SJSA1 (cell line): ENCODE measurements around the gene PCNA. TPM values are rescaled to one million over a fixed set of nuclear protein-coding genes. Genes with fewer than 3 reads are reported as not detected.
"Not testable (repeated sequence)": the region's sequence is repeated elsewhere in the genome, so short reads cannot be mapped to it uniquely, and the experiment has no call there.

Experiments used
- DNase-seq, 2 experiments: peaks; one replicate each; pipeline ENCODE4 v3.0.0-alpha.2; 2015 to 2020; ENCODE audit warnings: low spot score in 2 of 2, low read depth in 1 of 2
- H3K27ac ChIP-seq: fragments of 250-450 bp; sonication (Bioruptor Pico); 2 replicates; pipeline ENCODE4 v1.5.1; 2020; ENCODE audit warnings: mild to moderate bottlenecking, moderate library complexity
- H3K27me3 ChIP-seq: fragments of 250-450 bp; sonication (Bioruptor Pico); replicated peaks from 2 replicates; pipeline ENCODE4 v1.5.1; 2020; ENCODE audit warnings: mild to moderate bottlenecking, moderate library complexity
- H3K36me3 ChIP-seq: fragments of 250-450 bp; sonication (Bioruptor Pico); 2 replicates; pipeline ENCODE4 v1.5.1; 2020; ENCODE audit warnings: mild to moderate bottlenecking
- H3K4me1 ChIP-seq: fragments of 250-450 bp; sonication (Bioruptor Pico); replicated peaks from 2 replicates; pipeline ENCODE4 v1.6.1; 2021; ENCODE audit warnings: mild to moderate bottlenecking
- H3K4me3 ChIP-seq: fragments of 250-450 bp; sonication (Bioruptor Pico); 2 replicates; pipeline ENCODE4 v1.5.1; 2020; ENCODE audit warnings: mild to moderate bottlenecking
- H3K9me3 ChIP-seq: fragments of 250-450 bp; sonication (Bioruptor Pico); replicated peaks from 2 replicates; pipeline ENCODE4 v1.5.1; 2020; ENCODE audit warnings: mild to moderate bottlenecking
- total RNA-seq: library from RNA; depleted of rRNA; stranded (reverse); fragments of >200 nt; shearing (Covaris generic); gene quantifications from 2 replicates; pipeline ENCODE4 v1.2.3, GENCODE V29; 2014

PCNA gene
- total RNA-seq, 1 experiment from 2014 or later = 391 TPM

DNA sequence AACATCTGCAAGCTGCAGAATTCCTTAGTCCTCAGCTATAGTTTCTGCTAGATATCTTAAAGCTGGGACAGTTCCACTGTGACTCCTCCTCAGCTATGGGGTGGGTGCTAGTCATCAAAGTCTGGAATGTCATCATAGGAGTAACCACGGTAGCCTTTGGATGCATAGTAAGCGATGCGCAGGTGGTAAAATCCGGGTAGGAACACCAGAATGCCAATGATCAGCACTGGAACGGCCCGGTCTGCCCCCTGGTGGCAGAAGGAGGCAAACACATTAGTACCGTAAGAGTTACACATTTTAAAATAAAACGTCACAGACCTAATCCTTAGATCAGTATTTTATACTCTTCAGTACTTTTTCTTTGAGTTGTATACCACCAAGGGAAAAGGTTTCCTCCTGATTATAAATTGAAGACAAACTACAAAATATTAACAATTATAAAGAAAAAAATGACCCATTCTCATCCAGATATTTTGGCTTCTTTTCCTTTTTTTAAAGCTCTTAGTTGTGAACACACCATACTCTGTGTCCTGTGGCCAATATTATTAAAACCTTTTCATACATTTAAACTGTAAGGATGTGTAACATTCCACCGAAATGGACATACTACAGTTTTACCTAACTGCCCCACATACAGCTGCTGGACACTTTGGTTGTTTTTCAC is 18.9 kb downstream of the PCNA start:
- H3K27me3 ChIP-seq = no peaks in the 10 kb centered on the region; the same call in 1 of the 2 replicates
- peak; percentile 27 to 60 for DNase-seq
- H3K4me1 ChIP-seq = no peaks in the 10 kb centered on the region
- no peak overlapping the region for H3K4me3 ChIP-seq
- H3K36me3 ChIP-seq = peaks cover 76% of the 10 kb centered on the region
- no peaks in the 10 kb centered on the region for H3K9me3 ChIP-seq
- H3K27ac ChIP-seq = no peak overlapping the region

DNA sequence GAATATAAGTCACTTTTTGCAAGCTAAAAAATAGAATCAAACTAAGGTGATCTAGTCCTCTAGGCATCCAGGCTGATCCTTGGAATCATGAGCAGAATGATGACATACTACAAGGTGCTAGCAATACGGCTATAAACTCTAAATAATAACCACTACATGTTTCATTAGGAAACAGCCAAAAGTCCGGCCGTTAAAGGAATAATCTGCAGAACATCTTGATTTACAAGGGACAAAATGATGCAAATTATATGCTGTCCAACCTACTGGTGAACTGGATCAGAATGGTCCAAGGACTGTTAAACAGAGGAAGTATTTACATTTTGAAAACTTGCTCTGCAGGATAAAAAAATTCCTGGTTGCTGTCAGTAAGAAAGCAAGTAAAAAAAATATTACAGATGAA is 19.8 kb downstream of the PCNA start:
- H3K36me3 ChIP-seq = peaks cover 69% of the 10 kb centered on the region
- not testable (repeated sequence) for H3K4me3 ChIP-seq, H3K4me1 ChIP-seq, H3K27ac ChIP-seq, H3K27me3 ChIP-seq, H3K9me3 ChIP-seq, DNase-seq

- H3K9me3 ChIP-seq, H3K4me3 ChIP-seq, DNase-seq, H3K27ac ChIP-seq, H3K27me3 ChIP-seq, H3K4me1 ChIP-seq: not testable (repeated sequence)
- H3K36me3 ChIP-seq = peaks cover 60% of the 10 kb centered on the region
Observed at GRCh38 chr20:5099009-5099408, 20.7 kb downstream of the PCNA start.

DNA sequence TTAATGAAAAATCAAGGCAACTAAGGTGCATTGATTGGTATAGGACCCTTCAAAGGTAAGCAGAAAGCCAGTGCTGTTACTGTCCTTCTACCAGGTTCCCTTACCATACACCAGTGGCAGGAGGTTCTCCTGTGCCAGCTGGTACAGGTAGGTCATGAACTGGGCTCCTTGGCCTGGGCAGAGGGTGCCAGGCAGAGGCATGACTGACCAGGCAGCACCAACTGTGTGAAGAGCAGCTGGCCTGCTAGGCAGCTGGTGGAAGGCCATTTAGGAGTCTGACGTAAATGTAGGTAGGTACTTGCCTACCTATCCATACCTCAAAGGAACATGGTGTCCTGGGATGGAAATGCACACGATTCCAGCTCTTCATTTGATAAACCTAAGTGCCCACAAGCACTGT is 23.3 kb downstream of the PCNA start:
- Histone ChIP-seq H3K4me1 (no peaks in the 10 kb centered on the region), H3K36me3 (peaks cover 50% of the 10 kb centered on the region), H3K27me3 (no peaks in the 10 kb centered on the region; the same call in 1 of the 2 replicates), H3K9me3 (no peaks in the 10 kb centered on the region), H3K4me3 (no peak overlapping the region), H3K27ac (no peak overlapping the region)
- no peak for DNase-seq

- Histone ChIP-seq H3K9me3 (no peaks in the 10 kb centered on the region), H3K4me1 (no peaks in the 10 kb centered on the region), H3K27ac (no peak overlapping the region), H3K36me3 (peaks cover 44% of the 10 kb centered on the region), H3K27me3 (no peaks in the 10 kb centered on the region; the same call in 1 of the 2 replicates), H3K4me3 (no peak overlapping the region)
- DNase-seq = no peak
Observed at GRCh38 chr20:5095931-5096330, 23.8 kb downstream of the PCNA start.

GRCh38 chr20:5095454-5095853 is 24.3 kb downstream of the PCNA start:
- H3K36me3 ChIP-seq = peaks cover 40% of the 10 kb centered on the region
- no peaks in the 10 kb centered on the region for H3K9me3 ChIP-seq
- no peaks in the 10 kb centered on the region; the same call in 1 of the 2 replicates for H3K27me3 ChIP-seq
- no peak for DNase-seq
- H3K4me3 ChIP-seq = no peak overlapping the region
- H3K4me1 ChIP-seq = no peaks in the 10 kb centered on the region
- H3K27ac ChIP-seq = no peak overlapping the region

DNA sequence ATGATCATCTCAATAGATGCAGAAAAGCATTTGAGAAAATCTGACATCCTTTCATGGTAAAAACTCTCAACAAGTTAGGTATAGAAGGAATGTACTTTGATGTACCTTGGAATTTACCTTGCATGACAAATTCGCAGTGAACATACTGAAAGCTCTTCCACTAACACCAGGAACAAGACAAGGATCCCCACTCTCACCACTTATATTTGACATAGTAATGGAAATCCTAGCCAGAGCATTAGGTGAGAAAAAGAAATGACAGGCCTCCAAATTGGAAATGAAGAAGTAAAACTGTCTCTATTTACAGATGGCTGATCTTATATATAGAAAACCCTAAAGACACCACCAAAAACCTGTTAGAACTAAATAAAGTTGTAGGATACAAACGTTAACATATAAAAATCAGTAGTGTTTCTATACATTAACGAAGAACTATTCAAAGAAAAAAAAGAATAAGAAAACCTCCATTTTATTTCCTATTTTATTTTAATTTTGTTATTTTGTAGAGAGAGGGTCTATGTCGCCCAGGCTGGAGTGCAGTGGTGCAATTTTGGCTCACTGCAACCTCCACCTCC is 26.9 kb downstream of the PCNA start:
- Histone ChIP-seq H3K27me3 (no peaks in the 10 kb centered on the region), H3K36me3 (peaks cover 18% of the 10 kb centered on the region), H3K4me3 (no peak overlapping the region), H3K27ac (no peak overlapping the region), H3K4me1 (no peaks in the 10 kb centered on the region), H3K9me3 (no peaks in the 10 kb centered on the region)
- no peak for DNase-seq

DNA sequence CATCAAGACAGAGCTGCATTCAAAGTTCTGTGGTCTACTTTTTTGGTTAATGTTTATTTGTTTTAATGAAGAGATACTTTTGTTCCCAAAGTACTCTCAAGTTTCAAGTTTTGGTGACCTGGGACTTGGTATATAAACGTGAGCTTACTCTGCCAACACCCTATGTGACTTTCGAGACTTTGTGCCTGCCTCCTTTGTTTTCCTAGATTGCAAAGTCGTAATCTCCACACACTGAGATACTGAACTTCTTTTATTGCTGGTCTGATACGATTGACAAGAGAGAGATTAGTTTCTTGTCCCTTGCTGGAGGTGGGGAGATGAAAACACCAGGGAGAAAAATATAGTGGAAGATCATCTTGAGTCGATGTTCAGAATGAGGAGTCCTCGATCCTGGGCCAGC is 27.9 kb downstream of the PCNA start:
- Histone ChIP-seq H3K27ac (no peak overlapping the region), H3K36me3 (peaks cover 11% of the 10 kb centered on the region), H3K4me3 (no peak overlapping the region), H3K4me1 (no peaks in the 10 kb centered on the region), H3K9me3 (no peaks in the 10 kb centered on the region), H3K27me3 (no peaks in the 10 kb centered on the region)
- DNase-seq = no peak

DNA sequence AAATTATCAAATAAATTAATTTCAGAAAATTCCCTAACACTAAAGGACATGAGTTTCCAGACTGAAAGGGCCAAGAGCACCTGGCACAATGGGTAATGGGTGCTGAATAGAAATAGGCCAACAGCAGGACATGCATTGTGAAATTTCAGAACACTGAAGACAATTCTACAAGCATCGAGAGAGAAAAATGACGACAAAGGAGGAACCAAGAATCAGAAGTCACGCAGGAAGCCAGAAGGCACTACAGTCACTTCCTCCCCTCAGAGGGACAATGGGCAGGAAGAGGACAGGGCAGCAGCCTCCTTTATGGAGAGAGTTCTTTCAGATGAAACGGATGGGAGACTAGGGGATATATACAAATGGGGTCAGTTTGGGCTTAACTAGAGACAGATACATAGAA is 29.6 kb downstream of the PCNA start:
- Histone ChIP-seq H3K9me3 (no peaks in the 10 kb centered on the region), H3K4me3 (no peak overlapping the region), H3K27ac (no peak overlapping the region), H3K27me3 (no peaks in the 10 kb centered on the region), H3K4me1 (no peaks in the 10 kb centered on the region), H3K36me3 (0 out of 2 replicates have a peak, but pooled peaks cover 6% of the 10 kb centered on the region)
- DNase-seq = no peak

- Histone ChIP-seq H3K36me3 (0 out of 2 replicates have a peak, but pooled peaks cover 6% of the 10 kb centered on the region), H3K27me3 (no peaks in the 10 kb centered on the region), H3K4me1 (no peaks in the 10 kb centered on the region), H3K4me3 (no peak overlapping the region), H3K9me3 (no peaks in the 10 kb centered on the region), H3K27ac (no peak overlapping the region)
- no peak for DNase-seq
Observed at GRCh38 chr20:5088688-5089087, 31.1 kb downstream of the PCNA start.

- H3K36me3 ChIP-seq = no peaks in the 10 kb centered on the region
- no peak overlapping the region for H3K4me3 ChIP-seq
- no peak for DNase-seq
- no peak overlapping the region for H3K27ac ChIP-seq
- no peaks in the 10 kb centered on the region for H3K9me3 ChIP-seq
- no peaks in the 10 kb centered on the region for H3K4me1 ChIP-seq
- no peaks in the 10 kb centered on the region for H3K27me3 ChIP-seq
Observed at GRCh38 chr20:5085380-5085779, 34.4 kb downstream of the PCNA start.

GRCh38 chr20:5080384-5080877 is 39.3 kb downstream of the PCNA start:
- Histone ChIP-seq H3K4me1 (peaks cover 5% of the 10 kb centered on the region; the same call in 1 of the 2 replicates), H3K9me3 (no peaks in the 10 kb centered on the region), H3K27me3 (no peaks in the 10 kb centered on the region), H3K4me3 (no peak overlapping the region), H3K27ac (no peak overlapping the region), H3K36me3 (no peaks in the 10 kb centered on the region)
- no peak for DNase-seq

GRCh38 chr20:5078399-5078958 is 41.3 kb downstream of the PCNA start:
- DNase-seq = peak; percentile 36 to 45
- Histone ChIP-seq H3K4me1 (peaks cover 6% of the 10 kb centered on the region), H3K9me3 (no peaks in the 10 kb centered on the region), H3K27me3 (no peaks in the 10 kb centered on the region), H3K27ac (peak overlapping the region; percentile 43), H3K36me3 (no peaks in the 10 kb centered on the region), H3K4me3 (peak overlapping the region; percentile 23)

DNA sequence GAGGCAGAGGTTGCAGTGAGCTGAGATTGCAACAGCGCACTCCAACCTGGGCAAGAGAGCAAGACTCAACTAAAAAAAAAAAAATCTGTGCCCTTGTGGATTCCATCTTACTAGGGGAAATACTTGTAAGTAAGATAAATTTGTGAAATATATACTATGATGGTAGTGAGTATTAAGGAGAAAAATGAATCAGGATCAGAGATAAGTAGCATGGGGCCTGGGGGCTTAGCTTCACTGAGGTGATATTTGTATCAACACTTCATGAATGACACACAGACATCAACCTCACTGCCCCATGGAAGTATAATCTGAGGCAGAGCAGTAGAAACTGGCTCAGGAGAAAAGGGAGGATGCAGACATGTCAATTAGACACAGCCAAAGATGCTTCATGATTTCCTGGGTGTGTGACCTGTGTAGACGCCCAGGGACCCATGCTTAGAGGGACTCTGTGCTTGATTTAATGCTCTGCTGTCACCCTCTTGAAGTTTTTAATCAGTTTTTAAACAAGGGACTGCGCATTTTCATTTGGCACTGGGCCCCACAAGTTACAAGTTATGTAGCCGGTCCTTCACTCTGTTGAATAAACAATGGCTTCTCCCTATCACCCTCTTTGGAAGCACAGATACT is 41.9 kb downstream of the PCNA start:
- H3K36me3 ChIP-seq = no peaks in the 10 kb centered on the region
- peak overlapping the region; percentile 43 for H3K27ac ChIP-seq
- no peaks in the 10 kb centered on the region for H3K9me3 ChIP-seq
- H3K27me3 ChIP-seq = no peaks in the 10 kb centered on the region
- peak overlapping the region; percentile 23 for H3K4me3 ChIP-seq
- H3K4me1 ChIP-seq = peaks cover 11% of the 10 kb centered on the region
- no peak for DNase-seq
